22Rv1 (cell line): Measurements from ENCODE around the gene NBEA.

Source experiments
- CTCF ChIP-seq: fragments of 450-650 bp; IDR thresholded peaks from 2 replicates; pipeline ENCODE4 v1.5.1; 2017; ENCODE audit warnings: mild to moderate bottlenecking
- ZFX ChIP-seq: fragments of 450-650 bp; IDR thresholded peaks from 2 replicates; pipeline ENCODE4 v1.6.1; 2017; ENCODE audit warnings: antibody characterized with exemption, borderline replicate concordance

GRCh38 chr13:35092751-35093150 is 150.7 kb downstream of the NBEA start:
- TF ChIP-seq CTCF (no peak), ZFX (no peak)
